Ascending aorta (tissue), 2 donors: ENCODE results near the gene PIEZO2. TPM values are rescaled to one million over a fixed set of nuclear protein-coding genes. Genes with fewer than 3 reads are reported as not detected.

Experiments used
- DNase-seq, 2 donors: peaks; one replicate each; pipeline ENCODE4 v3.0.0-alpha.2; 2019; ENCODE audit warnings: low spot score in 2 of 2
- H3K27ac ChIP-seq, 2 donors: fragments of 200-600 bp; sonication (generic); one replicate each; pipeline ENCODE4 v1.5.1; 2016 to 2017; ENCODE audit warnings: mild to moderate bottlenecking in 1 of 2
- H3K27me3 ChIP-seq: fragments of 200-600 bp; sonication (generic); one replicate; pipeline ENCODE4 v1.5.1; 2017
- H3K36me3 ChIP-seq, 2 donors: fragments of 200-600 bp; sonication (generic); one replicate each; pipeline ENCODE4 v1.5.1; 2016
- H3K4me1 ChIP-seq, 2 donors: fragments of 200-600 bp; sonication (generic); one replicate each; pipeline ENCODE4 v1.5.1; 2016 to 2017; ENCODE audit warnings: mild to moderate bottlenecking in 1 of 2
- H3K4me3 ChIP-seq, 2 donors: fragments of 200-600 bp; sonication (generic); one replicate each; pipeline ENCODE4 v1.5.1; 2016 to 2017; ENCODE audit warnings: mild to moderate bottlenecking in 1 of 2
- H3K9me3 ChIP-seq, 2 donors: fragments of 200-600 bp; sonication (generic); one replicate each; pipeline ENCODE4 v1.5.1; 2016
- intact Hi-C: fragments of 100-400 bp; cut with DNase I; formaldehyde crosslinking; loops from one replicate; pipeline ENCODE4 v1.15.1; 2023
- total RNA-seq: library from RNA; depleted of rRNA; stranded (reverse); fragments of >200 nt; gene quantifications from one replicate; pipeline ENCODE4 v1.1.0, GENCODE V29; 2016
- TF ChIP-seq, protein P1 (sequence below), 3 experiments: fragments of 200-600 bp in 2 of 3; fragments of 450-650 bp in 1 of 3; sonication (generic) in 2 of 3; IDR thresholded peaks; one replicate each; pipeline ENCODE4 v1.5.1; 2016 to 2019; ENCODE audit warnings: antibody characterized with exemption in 3 of 3, mild to moderate bottlenecking in 1 of 3, moderate library complexity in 1 of 3

PIEZO2 gene
- total RNA-seq, 1 donor from 2014 or later, result 3.1 TPM

- intact Hi-C loops, result no loop called here
- Histone ChIP-seq H3K27ac (no peak overlapping the region), H3K36me3 (no peaks in the 10 kb centered on the region), H3K27me3 (no peaks in the 10 kb centered on the region), H3K9me3 (no peaks in the 10 kb centered on the region), H3K4me1 (no peaks in the 10 kb centered on the region), H3K4me3 (no peak overlapping the region)
- TF ChIP-seq, protein P1, sequence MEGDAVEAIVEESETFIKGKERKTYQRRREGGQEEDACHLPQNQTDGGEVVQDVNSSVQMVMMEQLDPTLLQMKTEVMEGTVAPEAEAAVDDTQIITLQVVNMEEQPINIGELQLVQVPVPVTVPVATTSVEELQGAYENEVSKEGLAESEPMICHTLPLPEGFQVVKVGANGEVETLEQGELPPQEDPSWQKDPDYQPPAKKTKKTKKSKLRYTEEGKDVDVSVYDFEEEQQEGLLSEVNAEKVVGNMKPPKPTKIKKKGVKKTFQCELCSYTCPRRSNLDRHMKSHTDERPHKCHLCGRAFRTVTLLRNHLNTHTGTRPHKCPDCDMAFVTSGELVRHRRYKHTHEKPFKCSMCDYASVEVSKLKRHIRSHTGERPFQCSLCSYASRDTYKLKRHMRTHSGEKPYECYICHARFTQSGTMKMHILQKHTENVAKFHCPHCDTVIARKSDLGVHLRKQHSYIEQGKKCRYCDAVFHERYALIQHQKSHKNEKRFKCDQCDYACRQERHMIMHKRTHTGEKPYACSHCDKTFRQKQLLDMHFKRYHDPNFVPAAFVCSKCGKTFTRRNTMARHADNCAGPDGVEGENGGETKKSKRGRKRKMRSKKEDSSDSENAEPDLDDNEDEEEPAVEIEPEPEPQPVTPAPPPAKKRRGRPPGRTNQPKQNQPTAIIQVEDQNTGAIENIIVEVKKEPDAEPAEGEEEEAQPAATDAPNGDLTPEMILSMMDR (IDR thresholded peaks at IDR 0.05), result no peak
- no peak for DNase-seq
Observed at GRCh38 chr18:10743766-10744165, 405.6 kb downstream of the PIEZO2 start.

- intact Hi-C loops, result no loop called here
- no peaks in the 10 kb centered on the region for H3K9me3 ChIP-seq
- no peak overlapping the region for H3K4me3 ChIP-seq
- no peaks in the 10 kb centered on the region for H3K27me3 ChIP-seq
- TF ChIP-seq, protein P1 (IDR thresholded peaks at IDR 0.05), result no peak
- DNase-seq, result no peak
- no peaks in the 10 kb centered on the region for H3K4me1 ChIP-seq
- no peak overlapping the region for H3K27ac ChIP-seq
- no peaks in the 10 kb centered on the region for H3K36me3 ChIP-seq
Observed at GRCh38 chr18:10739152-10739551, 410.2 kb downstream of the PIEZO2 start.

DNA sequence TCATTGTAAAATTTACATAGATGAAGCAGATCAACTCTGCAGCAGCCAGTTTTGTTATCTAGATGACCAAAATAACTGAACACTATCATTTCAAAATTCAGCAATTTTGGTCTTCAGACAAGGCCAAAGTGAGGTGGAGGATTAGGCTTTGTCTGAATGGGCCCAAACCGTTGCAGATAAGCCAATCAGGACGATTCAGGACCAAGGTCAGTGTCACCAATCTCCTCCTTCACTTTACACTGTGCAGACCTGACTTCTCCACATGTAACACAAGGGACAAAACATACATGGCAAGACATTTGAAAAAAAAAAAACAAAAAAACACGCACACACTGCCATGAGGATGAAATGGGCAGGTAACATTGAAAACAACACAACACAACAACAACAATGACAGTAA is 412.4 kb downstream of the PIEZO2 start:
- intact Hi-C loops, result no loop called here
- TF ChIP-seq, protein P1 (IDR thresholded peaks at IDR 0.05), result no peak
- no peaks in the 10 kb centered on the region for H3K4me1 ChIP-seq
- no peaks in the 10 kb centered on the region for H3K27me3 ChIP-seq
- DNase-seq, result no peak
- no peak overlapping the region for H3K27ac ChIP-seq
- H3K36me3 ChIP-seq, result no peaks in the 10 kb centered on the region
- no peak overlapping the region for H3K4me3 ChIP-seq
- H3K9me3 ChIP-seq, result no peaks in the 10 kb centered on the region

DNA sequence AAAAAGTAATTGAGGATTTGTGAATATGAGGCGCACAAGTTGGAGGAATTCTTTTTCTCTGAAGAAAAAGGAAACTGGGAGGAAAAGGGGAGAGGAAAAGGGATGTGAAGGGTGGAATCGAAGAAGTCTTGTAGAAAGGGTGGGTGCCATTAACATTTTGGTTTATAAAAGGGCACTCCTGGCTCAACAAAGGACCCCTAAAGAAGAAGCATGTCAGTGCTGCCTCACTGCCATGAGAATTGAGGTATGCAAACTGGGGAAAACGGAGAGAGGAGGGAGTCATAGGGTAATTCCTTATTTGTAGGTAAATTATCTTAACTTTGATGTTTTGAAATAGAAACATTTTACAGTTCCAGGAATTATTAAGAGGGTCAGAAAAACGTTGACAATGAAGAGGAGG is 416.4 kb downstream of the PIEZO2 start:
- intact Hi-C loops, result no loop called here
- no peaks in the 10 kb centered on the region for H3K27me3 ChIP-seq
- H3K27ac ChIP-seq, result no peak overlapping the region

DNA sequence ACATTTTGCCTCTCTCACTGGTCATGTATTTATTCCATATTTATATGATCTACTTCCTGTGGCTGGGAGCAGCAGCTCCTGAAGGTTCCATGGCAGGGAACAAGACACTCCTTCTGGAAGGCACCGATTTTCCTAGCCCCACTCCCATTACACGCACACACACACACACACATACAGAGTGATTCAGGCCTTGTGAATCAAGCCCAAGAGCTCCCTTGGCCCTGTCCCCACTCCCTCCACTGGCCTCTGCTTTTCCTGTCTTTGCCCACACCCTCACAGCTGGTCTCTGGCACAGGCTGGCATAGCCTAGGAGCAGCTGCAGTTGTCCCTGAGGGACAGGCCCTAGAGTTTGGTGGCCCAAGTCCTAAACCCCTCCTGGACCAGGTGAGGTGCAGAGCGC is 421.9 kb downstream of the PIEZO2 start:
- Histone ChIP-seq H3K27me3 (no peaks in the 10 kb centered on the region), H3K36me3 (no peaks in the 10 kb centered on the region), H3K4me3 (no peak overlapping the region), H3K4me1 (no peaks in the 10 kb centered on the region), H3K27ac (no peak overlapping the region), H3K9me3 (no peaks in the 10 kb centered on the region)
- DNase-seq, result no peak
- TF ChIP-seq, protein P1 (IDR thresholded peaks at IDR 0.05), result no peak
- intact Hi-C loops, result no loop called here

More for the DNA sequence above, 416.4 kb downstream of the PIEZO2 start:
- no peaks in the 10 kb centered on the region for H3K36me3 ChIP-seq
- TF ChIP-seq, protein P1 (IDR thresholded peaks at IDR 0.05), result no peak
- no peak for DNase-seq
- no peak overlapping the region for H3K4me3 ChIP-seq
- H3K4me1 ChIP-seq, result no peaks in the 10 kb centered on the region
- H3K9me3 ChIP-seq, result no peaks in the 10 kb centered on the region
